ENCODE results near the gene ITPA. TPM values are rescaled to one million over a fixed set of nuclear protein-coding genes. Genes with fewer than 3 reads are reported as not detected.
A peak's percentile ranks its signal among the peaks of the same experiment; 100 is the strongest.

The ITPA gene
- total RNA-seq, 1 experiment from 2014 or later = 104 TPM

DNA sequence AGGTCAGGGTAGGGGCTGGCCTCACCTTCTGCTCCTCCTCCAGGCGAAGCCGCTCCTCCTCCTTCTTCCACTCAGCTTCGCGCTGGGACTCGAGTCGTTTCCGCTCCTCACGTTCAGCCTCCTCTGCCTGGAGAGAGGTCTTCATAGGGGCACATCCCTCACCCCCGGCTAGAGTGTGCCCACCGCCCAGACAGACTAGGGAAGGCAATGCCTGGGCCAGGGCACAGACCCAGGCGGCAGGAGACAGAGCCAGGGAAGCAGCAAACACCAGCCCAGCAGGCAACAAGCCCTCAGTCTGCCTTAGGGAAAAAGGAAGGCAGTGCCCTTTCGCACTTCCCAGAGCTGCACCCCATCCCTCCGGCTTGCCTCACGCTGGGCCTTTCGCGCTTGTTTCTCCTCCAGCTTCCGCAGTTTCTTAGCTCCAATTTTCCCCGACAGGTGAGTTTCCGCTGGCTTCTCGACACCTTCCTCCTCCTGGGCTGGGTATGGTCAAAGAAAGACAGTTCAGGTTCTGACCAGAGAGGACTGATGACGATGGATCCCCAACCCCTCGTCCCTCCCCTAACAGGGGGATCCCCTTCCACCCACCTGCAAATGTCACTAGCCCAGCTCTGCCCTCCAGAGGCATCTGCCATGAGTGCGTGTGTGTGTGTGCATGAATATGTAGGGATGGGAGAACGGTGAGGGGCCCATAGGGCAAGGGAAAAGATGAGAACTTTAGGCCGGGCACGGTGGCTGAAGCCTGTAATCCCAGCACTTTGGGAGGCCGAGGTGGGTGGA is 9.1 kb upstream of the ITPA start (continued):
- TF ChIP-seq, protein P1, sequence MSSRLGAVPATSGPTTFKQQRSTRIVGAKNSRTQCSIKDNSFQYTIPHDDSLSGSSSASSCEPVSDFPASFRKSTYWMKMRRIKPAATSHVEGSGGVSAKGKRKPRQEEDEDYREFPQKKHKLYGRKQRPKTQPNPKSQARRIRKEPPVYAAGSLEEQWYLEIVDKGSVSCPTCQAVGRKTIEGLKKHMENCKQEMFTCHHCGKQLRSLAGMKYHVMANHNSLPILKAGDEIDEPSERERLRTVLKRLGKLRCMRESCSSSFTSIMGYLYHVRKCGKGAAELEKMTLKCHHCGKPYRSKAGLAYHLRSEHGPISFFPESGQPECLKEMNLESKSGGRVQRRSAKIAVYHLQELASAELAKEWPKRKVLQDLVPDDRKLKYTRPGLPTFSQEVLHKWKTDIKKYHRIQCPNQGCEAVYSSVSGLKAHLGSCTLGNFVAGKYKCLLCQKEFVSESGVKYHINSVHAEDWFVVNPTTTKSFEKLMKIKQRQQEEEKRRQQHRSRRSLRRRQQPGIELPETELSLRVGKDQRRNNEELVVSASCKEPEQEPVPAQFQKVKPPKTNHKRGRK (CRISPR knock-in tag; IDR thresholded peaks at IDR 0.05; ENCODE audit: borderline replicate concordance) = no peak
- TF ChIP-seq NFE2L1 (CRISPR knock-in tag; IDR thresholded peaks at IDR 0.05) (no peak), ZNF219 (CRISPR knock-in tag; IDR thresholded peaks at IDR 0.05; ENCODE audit: borderline replicate concordance) (no peak), ELF4 (CRISPR knock-in tag; IDR thresholded peaks at IDR 0.05; ENCODE audit: low read depth) (no peak)

DNA sequence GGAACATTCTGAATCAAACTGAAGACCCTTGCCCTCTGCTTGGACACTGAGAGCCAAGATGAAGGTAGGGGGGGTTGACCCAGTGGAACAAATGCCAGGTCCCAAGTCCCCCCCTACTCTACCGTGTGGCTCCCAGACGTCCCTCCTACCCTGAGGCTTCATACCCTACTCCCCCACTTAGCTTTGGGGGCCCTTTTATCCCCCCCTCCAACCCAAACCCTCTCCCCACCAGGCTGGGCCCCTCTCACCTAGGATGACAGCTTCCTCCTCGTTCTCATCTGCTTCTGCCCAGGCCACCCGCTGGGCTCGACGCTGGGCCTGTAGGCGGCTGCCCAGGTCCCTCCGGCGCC is 6.4 kb upstream of the ITPA start:
- H3K4me3 Mint-ChIP-seq = peak overlapping the region; percentile 94
- no peak for TF ChIP-seq NR2C2 (CRISPR knock-in tag; IDR thresholded peaks at IDR 0.05)
- TF ChIP-seq, protein P2, sequence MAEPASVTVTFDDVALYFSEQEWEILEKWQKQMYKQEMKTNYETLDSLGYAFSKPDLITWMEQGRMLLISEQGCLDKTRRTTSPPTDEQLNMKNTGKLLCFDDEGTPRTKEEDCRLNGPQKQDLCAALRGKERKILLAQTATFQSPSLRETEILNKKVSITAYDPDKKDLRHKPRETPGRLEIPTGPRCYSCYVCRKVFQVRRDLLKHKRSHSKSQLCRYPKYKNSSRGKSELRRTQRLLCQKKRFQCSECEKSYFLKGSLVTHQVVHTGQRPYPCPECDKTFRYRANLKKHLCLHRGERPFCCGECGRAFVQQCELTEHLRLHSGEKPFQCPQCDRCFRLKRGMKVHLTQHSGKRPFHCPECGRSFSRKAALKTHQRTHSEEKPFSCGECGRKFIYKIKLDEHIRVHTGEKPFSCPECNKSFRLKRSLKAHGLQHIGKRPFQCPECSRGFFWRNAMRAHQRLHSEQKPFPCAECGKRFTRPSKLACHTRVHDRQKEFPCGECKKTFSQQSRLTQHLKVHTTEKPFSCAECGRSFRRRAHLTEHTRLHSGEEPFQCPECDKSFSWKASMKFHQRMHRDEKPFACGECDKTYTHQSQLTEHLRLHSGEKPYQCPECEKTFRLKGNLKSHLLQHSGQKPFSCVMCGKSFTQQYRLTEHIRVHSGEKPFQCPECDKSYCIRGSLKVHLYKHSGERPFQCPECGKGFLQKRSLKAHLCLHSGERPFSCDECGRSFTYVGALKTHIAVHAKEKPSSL (CRISPR knock-in tag; conservative IDR thresholded peaks at IDR 0.05) = no peak
- TF ChIP-seq, protein P3, sequence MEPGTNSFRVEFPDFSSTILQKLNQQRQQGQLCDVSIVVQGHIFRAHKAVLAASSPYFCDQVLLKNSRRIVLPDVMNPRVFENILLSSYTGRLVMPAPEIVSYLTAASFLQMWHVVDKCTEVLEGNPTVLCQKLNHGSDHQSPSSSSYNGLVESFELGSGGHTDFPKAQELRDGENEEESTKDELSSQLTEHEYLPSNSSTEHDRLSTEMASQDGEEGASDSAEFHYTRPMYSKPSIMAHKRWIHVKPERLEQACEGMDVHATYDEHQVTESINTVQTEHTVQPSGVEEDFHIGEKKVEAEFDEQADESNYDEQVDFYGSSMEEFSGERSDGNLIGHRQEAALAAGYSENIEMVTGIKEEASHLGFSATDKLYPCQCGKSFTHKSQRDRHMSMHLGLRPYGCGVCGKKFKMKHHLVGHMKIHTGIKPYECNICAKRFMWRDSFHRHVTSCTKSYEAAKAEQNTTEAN (CRISPR knock-in tag; IDR thresholded peaks at IDR 0.05) = no peak
- no peak for TF ChIP-seq GTF2I (CRISPR knock-in tag; conservative IDR thresholded peaks at IDR 0.05)
- TF ChIP-seq, protein P4, sequence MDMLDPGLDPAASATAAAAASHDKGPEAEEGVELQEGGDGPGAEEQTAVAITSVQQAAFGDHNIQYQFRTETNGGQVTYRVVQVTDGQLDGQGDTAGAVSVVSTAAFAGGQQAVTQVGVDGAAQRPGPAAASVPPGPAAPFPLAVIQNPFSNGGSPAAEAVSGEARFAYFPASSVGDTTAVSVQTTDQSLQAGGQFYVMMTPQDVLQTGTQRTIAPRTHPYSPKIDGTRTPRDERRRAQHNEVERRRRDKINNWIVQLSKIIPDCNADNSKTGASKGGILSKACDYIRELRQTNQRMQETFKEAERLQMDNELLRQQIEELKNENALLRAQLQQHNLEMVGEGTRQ (CRISPR knock-in tag; IDR thresholded peaks at IDR 0.05) = no peak
- TF ChIP-seq, protein P5, sequence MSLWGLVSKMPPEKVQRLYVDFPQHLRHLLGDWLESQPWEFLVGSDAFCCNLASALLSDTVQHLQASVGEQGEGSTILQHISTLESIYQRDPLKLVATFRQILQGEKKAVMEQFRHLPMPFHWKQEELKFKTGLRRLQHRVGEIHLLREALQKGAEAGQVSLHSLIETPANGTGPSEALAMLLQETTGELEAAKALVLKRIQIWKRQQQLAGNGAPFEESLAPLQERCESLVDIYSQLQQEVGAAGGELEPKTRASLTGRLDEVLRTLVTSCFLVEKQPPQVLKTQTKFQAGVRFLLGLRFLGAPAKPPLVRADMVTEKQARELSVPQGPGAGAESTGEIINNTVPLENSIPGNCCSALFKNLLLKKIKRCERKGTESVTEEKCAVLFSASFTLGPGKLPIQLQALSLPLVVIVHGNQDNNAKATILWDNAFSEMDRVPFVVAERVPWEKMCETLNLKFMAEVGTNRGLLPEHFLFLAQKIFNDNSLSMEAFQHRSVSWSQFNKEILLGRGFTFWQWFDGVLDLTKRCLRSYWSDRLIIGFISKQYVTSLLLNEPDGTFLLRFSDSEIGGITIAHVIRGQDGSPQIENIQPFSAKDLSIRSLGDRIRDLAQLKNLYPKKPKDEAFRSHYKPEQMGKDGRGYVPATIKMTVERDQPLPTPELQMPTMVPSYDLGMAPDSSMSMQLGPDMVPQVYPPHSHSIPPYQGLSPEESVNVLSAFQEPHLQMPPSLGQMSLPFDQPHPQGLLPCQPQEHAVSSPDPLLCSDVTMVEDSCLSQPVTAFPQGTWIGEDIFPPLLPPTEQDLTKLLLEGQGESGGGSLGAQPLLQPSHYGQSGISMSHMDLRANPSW (CRISPR knock-in tag; conservative IDR thresholded peaks at IDR 0.05; ENCODE audit: low read depth) = no peak
- no peak for TF ChIP-seq NR3C1 (CRISPR knock-in tag; conservative IDR thresholded peaks at IDR 0.05; ENCODE audit: low read depth)
- no peak for TF ChIP-seq ESRRA (CRISPR knock-in tag; IDR thresholded peaks at IDR 0.05; ENCODE audit: borderline replicate concordance)
- TF ChIP-seq JUN (CRISPR knock-in tag; IDR thresholded peaks at IDR 0.05) = no peak
- no peak for TF ChIP-seq RORB (CRISPR knock-in tag; IDR thresholded peaks at IDR 0.05)
- no peak for TF ChIP-seq SMAD4 (CRISPR knock-in tag; IDR thresholded peaks at IDR 0.05)
- TF ChIP-seq, protein P6, sequence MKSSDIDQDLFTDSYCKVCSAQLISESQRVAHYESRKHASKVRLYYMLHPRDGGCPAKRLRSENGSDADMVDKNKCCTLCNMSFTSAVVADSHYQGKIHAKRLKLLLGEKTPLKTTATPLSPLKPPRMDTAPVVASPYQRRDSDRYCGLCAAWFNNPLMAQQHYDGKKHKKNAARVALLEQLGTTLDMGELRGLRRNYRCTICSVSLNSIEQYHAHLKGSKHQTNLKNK (CRISPR knock-in tag; IDR thresholded peaks at IDR 0.05) = no peak
- TF ChIP-seq TP53 (CRISPR knock-in tag; IDR thresholded peaks at IDR 0.05) = no peak
- no peak for TF ChIP-seq ZNF121 (CRISPR knock-in tag; IDR thresholded peaks at IDR 0.05)
- TF ChIP-seq, protein P7, sequence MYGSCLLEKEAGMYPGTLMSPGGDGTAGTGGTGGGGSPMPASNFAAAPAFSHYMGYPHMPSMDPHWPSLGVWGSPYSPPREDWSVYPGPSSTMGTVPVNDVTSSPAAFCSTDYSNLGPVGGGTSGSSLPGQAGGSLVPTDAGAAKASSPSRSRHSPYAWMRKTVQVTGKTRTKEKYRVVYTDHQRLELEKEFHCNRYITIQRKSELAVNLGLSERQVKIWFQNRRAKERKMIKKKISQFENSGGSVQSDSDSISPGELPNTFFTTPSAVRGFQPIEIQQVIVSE (CRISPR knock-in tag; IDR thresholded peaks at IDR 0.05; ENCODE audit: borderline replicate concordance) = no peak
- TF ChIP-seq SOX15 (CRISPR knock-in tag; IDR thresholded peaks at IDR 0.05) = no peak
- TF ChIP-seq FOXK1 (CRISPR knock-in tag; IDR thresholded peaks at IDR 0.05) = no peak
- H3K27me3 Mint-ChIP-seq (ENCODE audit: low read depth) = no peaks in the 10 kb centered on the region
- H3K36me3 Mint-ChIP-seq = peaks cover 31% of the 10 kb centered on the region
- ChIA-PET CTCF (interaction anchor here (0.5 to 2.0 kb wide), 5 partner anchors 16 to 87 kb away, joined by 3 to 8 read pairs (median 5); partner anchors contain the start of gene SLC4A11), POLR2A (no interaction called here)
- H3K27ac Mint-ChIP-seq = no peak overlapping the region
- no peak for ATAC-seq
- H3K9me3 Mint-ChIP-seq = no peaks in the 10 kb centered on the region
- no peak for DNase-seq (ENCODE audit: low spot score)
- peaks cover 5% of the 10 kb centered on the region for H3K4me1 Mint-ChIP-seq
